A673 (cell line): ENCODE results near the gene TM6SF1. TPM values are rescaled to one million over a fixed set of nuclear protein-coding genes. Genes with fewer than 3 reads are reported as not detected.

Experiments used
- BruUV-seq: library from RNA; stranded (reverse); fragments of 400-500 nt; replicated peaks from 2 replicates; lab custom pipeline; 2021; lab: Mats Ljungman, UMichigan
- CTCF ChIA-PET: fragments of 300-600 bp; sonication (Branson Sonifier 250); formaldehyde crosslinking; loops from one replicate; lab custom pipeline; 2022; ENCODE audit warnings: antibody characterized with exemption; lab: Charles Lee
- POLR2A ChIA-PET: fragments of 300-600 bp; sonication (Branson Sonifier 250); formaldehyde crosslinking; loops from one replicate; lab custom pipeline; 2022; ENCODE audit warnings: antibody characterized with exemption; ENCODE audit not compliant: low non-redundant PET; lab: Charles Lee
- DNase-seq: peaks from one replicate; pipeline ENCODE4 v3.0.0-alpha.2; 2015; ENCODE audit warnings: low spot score
- H3K27ac ChIP-seq: fragments of 200-600 bp; sonication (generic); 2 replicates; pipeline ENCODE4 v1.5.1; 2016; ENCODE audit warnings: mixed run types, low read depth, mild to moderate bottlenecking, mixed read lengths, antibody characterized with exemption, low read length; ENCODE audit not compliant: poor library complexity, severe bottlenecking
- H3K27me3 ChIP-seq: fragments of 200-600 bp; sonication (generic); replicated peaks from 2 replicates; pipeline ENCODE4 v1.6.1; 2017; ENCODE audit warnings: mixed run types, low read depth, mild to moderate bottlenecking, mixed read lengths, antibody characterized with exemption, low read length; ENCODE audit not compliant: insufficient read depth, poor library complexity
- H3K36me3 ChIP-seq: fragments of 200-600 bp; sonication (generic); 2 replicates; pipeline ENCODE4 v1.6.1; 2016; ENCODE audit warnings: mixed run types, mild to moderate bottlenecking, mixed read lengths, antibody characterized with exemption, low read length; ENCODE audit not compliant: insufficient read depth, poor library complexity, severe bottlenecking
- H3K4me1 ChIP-seq: fragments of 200-600 bp; sonication (generic); 2 replicates; pipeline ENCODE4 v1.6.1; 2017; ENCODE audit warnings: mixed run types, mild to moderate bottlenecking, mixed read lengths, antibody characterized with exemption, low read length; ENCODE audit not compliant: insufficient read depth, poor library complexity, severe bottlenecking
- H3K4me3 ChIP-seq: fragments of 200-600 bp; sonication (generic); 2 replicates; pipeline ENCODE4 v1.5.1; 2016; ENCODE audit warnings: low read depth, mixed run types, mild to moderate bottlenecking, mixed read lengths, low read length; ENCODE audit not compliant: poor library complexity, severe bottlenecking
- H3K9me3 ChIP-seq: fragments of 200-600 bp; sonication (generic); 2 replicates; pipeline ENCODE4 v1.6.1; 2016; ENCODE audit warnings: mixed run types, low read depth, mild to moderate bottlenecking, mixed read lengths, antibody characterized with exemption, low read length; ENCODE audit not compliant: poor library complexity, severe bottlenecking
- CTCF ChIP-seq: fragments of 300-800, 200-600 bp; sonication (generic); conservative IDR thresholded peaks from 2 replicates; pipeline ENCODE4 v1.5.1; 2017; ENCODE audit warnings: low read depth, mild to moderate bottlenecking, antibody characterized with exemption, low read length, moderate library complexity, mixed read lengths
- EZH2 ChIP-seq: fragments of 200-600 bp; sonication (generic); IDR thresholded peaks from 2 replicates; pipeline ENCODE4 v1.6.1; 2017; ENCODE audit warnings: borderline replicate concordance, low read depth, mild to moderate bottlenecking, mixed read lengths, antibody characterized with exemption, low read length; ENCODE audit not compliant: poor library complexity, severe bottlenecking
- intact Hi-C: fragments of 100-400 bp; cut with micrococcal nuclease; formaldehyde crosslinking; loops from one replicate; pipeline ENCODE4 v1.10.0; 2022; ENCODE audit not compliant: unreplicated experiment
- total RNA-seq: library from RNA; stranded (reverse); gene quantifications from 2 replicates; pipeline ENCODE4 v1.2.3, GENCODE V29; 2021

The TM6SF1 gene
- total RNA-seq, 1 experiment from 2014 or later: 1.8 TPM

- TF ChIP-seq EZH2: no peak
- no peak for TF ChIP-seq CTCF
- ChIA-PET POLR2A (no interaction called here), CTCF (no interaction called here)
- Histone ChIP-seq H3K9me3 (no peaks in the 10 kb centered on the region), H3K36me3 (no peaks in the 10 kb centered on the region), H3K27ac (no peak overlapping the region), H3K4me3 (no peak overlapping the region), H3K4me1 (no peaks in the 10 kb centered on the region), H3K27me3 (no peaks in the 10 kb centered on the region)
- no TSS peak for BruUV-seq
- intact Hi-C loops: no loop called here
- no peak for DNase-seq
Observed at GRCh38 chr15:83114856-83115255, 7.4 kb downstream of the TM6SF1 start.

GRCh38 chr15:83115410-83115809 lies 8.0 kb downstream of the TM6SF1 start:
- no peak for DNase-seq
- ChIA-PET POLR2A (no interaction called here), CTCF (no interaction called here)
- no peak overlapping the region for H3K4me3 ChIP-seq
- no peak overlapping the region for H3K27ac ChIP-seq
- no peaks in the 10 kb centered on the region for H3K27me3 ChIP-seq
- TF ChIP-seq CTCF (no peak), EZH2 (no peak)
- H3K9me3 ChIP-seq: no peaks in the 10 kb centered on the region
- no TSS peak for BruUV-seq
- H3K4me1 ChIP-seq: no peaks in the 10 kb centered on the region
- no peaks in the 10 kb centered on the region for H3K36me3 ChIP-seq
- intact Hi-C loops: no loop called here

- Histone ChIP-seq H3K4me1 (no peaks in the 10 kb centered on the region), H3K27me3 (no peaks in the 10 kb centered on the region), H3K36me3 (no peaks in the 10 kb centered on the region), H3K4me3 (no peak overlapping the region), H3K27ac (no peak overlapping the region), H3K9me3 (no peaks in the 10 kb centered on the region)
- DNase-seq: no peak
- ChIA-PET POLR2A (no interaction called here), CTCF (no interaction called here)
- TF ChIP-seq EZH2 (no peak), CTCF (no peak)
- intact Hi-C loops: no loop called here
- no TSS peak for BruUV-seq
Observed at GRCh38 chr15:83115831-83116565, 8.6 kb downstream of the TM6SF1 start.
